HEK293 (cell line): ENCODE results near the gene CERS4.

ENCODE experiments used
- GLI2 ChIP-seq: fragments of 450-650 bp; formaldehyde crosslinking; IDR thresholded peaks from 2 replicates; pipeline ENCODE4; 2017; ENCODE audit warnings: missing biosample characterization, missing genetic modification characterization, low read depth, borderline replicate concordance
- GLI4 ChIP-seq: fragments of 450-650 bp; formaldehyde crosslinking; IDR thresholded peaks from 2 replicates; pipeline ENCODE4 v1.5.1; 2016; ENCODE audit warnings: missing biosample characterization, missing genetic modification characterization
- HOXC10 ChIP-seq: sonication (generic); formaldehyde crosslinking; IDR thresholded peaks from 2 replicates; pipeline ENCODE4 v1.8.1; 2023; ENCODE audit warnings: mild to moderate bottlenecking, missing genetic modification reagents
- HOXD13 ChIP-seq: sonication (generic); formaldehyde crosslinking; IDR thresholded peaks from 2 replicates; pipeline ENCODE4 v1.8.0; 2022; ENCODE audit warnings: missing genetic modification reagents, borderline replicate concordance
- MYNN ChIP-seq: fragments of 450-650 bp; formaldehyde crosslinking; IDR thresholded peaks from 2 replicates; pipeline ENCODE4 v1.5.1; 2016; ENCODE audit warnings: missing biosample characterization, missing genetic modification characterization, borderline replicate concordance
- SP2 ChIP-seq: fragments of 450-650 bp; formaldehyde crosslinking; IDR thresholded peaks from 2 replicates; pipeline ENCODE4 v1.5.1; 2016; ENCODE audit warnings: missing biosample characterization, missing genetic modification characterization
- YY2 ChIP-seq: fragments of 450-650 bp; formaldehyde crosslinking; IDR thresholded peaks from 2 replicates; pipeline ENCODE4 v1.5.1; 2016; ENCODE audit warnings: missing biosample characterization, missing genetic modification characterization
- ZFP41 ChIP-seq: fragments of 450-650 bp; formaldehyde crosslinking; IDR thresholded peaks from 2 replicates; pipeline ENCODE4 v1.5.1; 2016; ENCODE audit warnings: missing biosample characterization, missing genetic modification characterization, borderline replicate concordance
- ZNF155 ChIP-seq: fragments of 450-650 bp; formaldehyde crosslinking; IDR thresholded peaks from 2 replicates; pipeline ENCODE4 v1.5.1; 2016; ENCODE audit warnings: missing biosample characterization, missing genetic modification characterization
- ZNF169 ChIP-seq: fragments of 450-650 bp; formaldehyde crosslinking; IDR thresholded peaks from 2 replicates; pipeline ENCODE4 v1.5.1; 2016; ENCODE audit warnings: missing biosample characterization, missing genetic modification characterization
- ZNF23 ChIP-seq: fragments of 450-650 bp; formaldehyde crosslinking; IDR thresholded peaks from 2 replicates; pipeline ENCODE4 v1.5.1; 2016; ENCODE audit warnings: missing biosample characterization, missing genetic modification characterization, borderline replicate concordance
- ZNF302 ChIP-seq: fragments of 450-650 bp; formaldehyde crosslinking; IDR thresholded peaks from 2 replicates; pipeline ENCODE4 v1.5.1; 2016; ENCODE audit warnings: missing biosample characterization, missing genetic modification characterization, low read depth
- ZNF311 ChIP-seq: fragments of 450-650 bp; formaldehyde crosslinking; IDR thresholded peaks from 2 replicates; pipeline ENCODE4 v1.5.1; 2017; ENCODE audit warnings: missing biosample characterization, missing genetic modification characterization, borderline replicate concordance
- ZNF335 ChIP-seq: fragments of 450-650 bp; formaldehyde crosslinking; conservative IDR thresholded peaks from 2 replicates; pipeline ENCODE4 v1.5.1; 2016; ENCODE audit warnings: missing biosample characterization, missing genetic modification characterization
- ZNF394 ChIP-seq: fragments of 450-650 bp; formaldehyde crosslinking; IDR thresholded peaks from 2 replicates; pipeline ENCODE4 v1.5.1; 2016; ENCODE audit warnings: missing biosample characterization, missing genetic modification characterization, mild to moderate bottlenecking, moderate library complexity, borderline replicate concordance
- ZNF473 ChIP-seq: fragments of 450-650 bp; formaldehyde crosslinking; IDR thresholded peaks from 2 replicates; pipeline ENCODE4 v1.5.1; 2017; ENCODE audit warnings: missing biosample characterization, missing genetic modification characterization
- ZNF48 ChIP-seq: fragments of 450-650 bp; formaldehyde crosslinking; IDR thresholded peaks from 2 replicates; pipeline ENCODE4 v1.5.1; 2016; ENCODE audit warnings: missing biosample characterization, missing genetic modification characterization
- ZNF501 ChIP-seq: fragments of 450-650 bp; formaldehyde crosslinking; IDR thresholded peaks from 2 replicates; pipeline ENCODE4 v1.5.1; 2016; ENCODE audit warnings: missing biosample characterization, missing genetic modification characterization
- ZNF571 ChIP-seq: fragments of 450-650 bp; formaldehyde crosslinking; IDR thresholded peaks from 2 replicates; pipeline ENCODE4 v1.5.0; 2017; ENCODE audit warnings: missing biosample characterization, missing genetic modification characterization
- ZNF585B ChIP-seq: fragments of 450-650 bp; formaldehyde crosslinking; IDR thresholded peaks from 2 replicates; pipeline ENCODE4 v1.5.1; 2016; ENCODE audit warnings: missing biosample characterization, missing genetic modification characterization
- ZNF621 ChIP-seq: fragments of 450-650 bp; formaldehyde crosslinking; IDR thresholded peaks from 2 replicates; pipeline ENCODE4 v1.5.1; 2017; ENCODE audit warnings: missing biosample characterization, missing genetic modification characterization
- ZNF658 ChIP-seq: fragments of 450-650 bp; formaldehyde crosslinking; IDR thresholded peaks from 2 replicates; pipeline ENCODE4; 2016; ENCODE audit warnings: missing biosample characterization, missing genetic modification characterization
- ZNF660 ChIP-seq: fragments of 450-650 bp; IDR thresholded peaks from 2 replicates; pipeline ENCODE4 v1.5.1; 2018; ENCODE audit warnings: missing biosample characterization, mild to moderate bottlenecking, missing genetic modification characterization
- ZNF701 ChIP-seq: fragments of 450-650 bp; formaldehyde crosslinking; IDR thresholded peaks from 2 replicates; pipeline ENCODE4 v1.5.1; 2016; ENCODE audit warnings: missing biosample characterization, missing genetic modification characterization
- ZNF747 ChIP-seq: fragments of 450-650 bp; formaldehyde crosslinking; IDR thresholded peaks from 2 replicates; pipeline ENCODE4 v1.5.1; 2016; ENCODE audit warnings: missing biosample characterization, missing genetic modification characterization
- ZNF776 ChIP-seq: fragments of 450-650 bp; formaldehyde crosslinking; IDR thresholded peaks from 2 replicates; pipeline ENCODE4 v1.5.0; 2017; ENCODE audit warnings: missing biosample characterization, missing genetic modification characterization, borderline replicate concordance
- TF ChIP-seq, protein P1 (sequence below): fragments of 450-650 bp; formaldehyde crosslinking; IDR thresholded peaks from 2 replicates; pipeline ENCODE4 v1.5.1; 2016; ENCODE audit warnings: missing biosample characterization, missing genetic modification characterization
- TF ChIP-seq, protein P2 (sequence below): fragments of 450-650 bp; formaldehyde crosslinking; IDR thresholded peaks from 2 replicates; pipeline ENCODE4 v1.5.1; 2016; ENCODE audit warnings: missing biosample characterization, missing genetic modification characterization
- TF ChIP-seq, protein P3 (sequence below): fragments of 450-650 bp; formaldehyde crosslinking; IDR thresholded peaks from 2 replicates; pipeline ENCODE4 v1.5.0; 2017; ENCODE audit warnings: missing biosample characterization, missing genetic modification characterization, borderline replicate concordance
- TF ChIP-seq, protein P4 (sequence below): fragments of 450-650 bp; formaldehyde crosslinking; optimal IDR thresholded peaks from 2 replicates; pipeline ENCODE3; 2016; ENCODE audit warnings: missing biosample characterization, mild to moderate bottlenecking, missing genetic modification characterization
- TF ChIP-seq, protein P5 (sequence below): fragments of 450-650 bp; IDR thresholded peaks from 2 replicates; pipeline ENCODE4 v1.5.1; 2018; ENCODE audit warnings: missing biosample characterization, missing genetic modification characterization

Gene CERS4

DNA sequence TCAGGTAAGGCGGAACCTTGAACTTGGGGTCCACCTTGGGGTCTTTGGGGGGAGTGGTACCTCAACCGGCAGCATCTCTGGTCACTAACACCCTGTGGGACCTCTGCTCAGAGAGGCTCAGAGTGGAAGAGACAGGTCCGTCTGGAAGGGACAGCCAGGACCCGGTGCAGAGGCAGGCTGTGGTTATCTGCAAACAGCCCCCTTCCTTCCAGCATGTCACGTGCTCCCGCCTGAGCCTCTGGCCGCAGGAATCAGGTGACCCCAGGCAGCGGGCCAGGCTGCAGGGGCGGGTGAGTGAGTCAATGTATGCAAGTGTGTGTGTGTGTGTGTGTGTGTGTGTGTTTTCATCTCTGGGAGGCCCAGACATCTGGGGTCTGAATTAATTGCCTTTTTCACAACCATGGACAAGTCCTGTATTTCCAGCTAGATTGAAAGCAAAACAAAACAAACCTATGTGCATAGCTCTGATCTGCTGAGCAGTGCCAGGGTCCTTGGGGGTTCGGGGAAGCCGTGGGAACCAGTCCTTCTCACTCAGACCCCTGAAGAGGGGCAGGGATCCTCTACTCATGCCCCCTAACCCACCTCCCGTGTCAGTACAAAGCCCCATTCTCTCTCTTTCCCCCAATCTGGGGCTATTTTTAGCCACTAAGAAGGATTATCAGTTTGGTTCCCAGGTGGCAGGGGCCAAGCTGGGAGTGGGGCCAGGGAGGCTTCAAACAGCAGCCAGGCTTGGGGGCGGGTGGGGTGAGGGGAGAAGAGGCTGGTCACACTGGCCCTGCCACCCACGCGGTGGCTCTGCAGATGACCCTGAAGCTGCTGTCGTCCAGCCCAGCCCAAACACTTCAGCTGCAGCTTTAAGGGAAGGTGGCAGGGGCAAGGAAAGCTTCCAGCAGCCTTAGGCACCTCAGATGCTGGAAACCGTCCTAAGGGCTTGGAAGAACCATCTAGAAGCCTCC lies 31.4 kb downstream of the CERS4 start (continued):
- TF ChIP-seq, protein P1, sequence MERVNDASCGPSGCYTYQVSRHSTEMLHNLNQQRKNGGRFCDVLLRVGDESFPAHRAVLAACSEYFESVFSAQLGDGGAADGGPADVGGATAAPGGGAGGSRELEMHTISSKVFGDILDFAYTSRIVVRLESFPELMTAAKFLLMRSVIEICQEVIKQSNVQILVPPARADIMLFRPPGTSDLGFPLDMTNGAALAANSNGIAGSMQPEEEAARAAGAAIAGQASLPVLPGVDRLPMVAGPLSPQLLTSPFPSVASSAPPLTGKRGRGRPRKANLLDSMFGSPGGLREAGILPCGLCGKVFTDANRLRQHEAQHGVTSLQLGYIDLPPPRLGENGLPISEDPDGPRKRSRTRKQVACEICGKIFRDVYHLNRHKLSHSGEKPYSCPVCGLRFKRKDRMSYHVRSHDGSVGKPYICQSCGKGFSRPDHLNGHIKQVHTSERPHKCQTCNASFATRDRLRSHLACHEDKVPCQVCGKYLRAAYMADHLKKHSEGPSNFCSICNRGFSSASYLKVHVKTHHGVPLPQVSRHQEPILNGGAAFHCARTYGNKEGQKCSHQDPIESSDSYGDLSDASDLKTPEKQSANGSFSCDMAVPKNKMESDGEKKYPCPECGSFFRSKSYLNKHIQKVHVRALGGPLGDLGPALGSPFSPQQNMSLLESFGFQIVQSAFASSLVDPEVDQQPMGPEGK (tag by site-specific recombination), result peak; percentile 95
- TF ChIP-seq, protein P2, sequence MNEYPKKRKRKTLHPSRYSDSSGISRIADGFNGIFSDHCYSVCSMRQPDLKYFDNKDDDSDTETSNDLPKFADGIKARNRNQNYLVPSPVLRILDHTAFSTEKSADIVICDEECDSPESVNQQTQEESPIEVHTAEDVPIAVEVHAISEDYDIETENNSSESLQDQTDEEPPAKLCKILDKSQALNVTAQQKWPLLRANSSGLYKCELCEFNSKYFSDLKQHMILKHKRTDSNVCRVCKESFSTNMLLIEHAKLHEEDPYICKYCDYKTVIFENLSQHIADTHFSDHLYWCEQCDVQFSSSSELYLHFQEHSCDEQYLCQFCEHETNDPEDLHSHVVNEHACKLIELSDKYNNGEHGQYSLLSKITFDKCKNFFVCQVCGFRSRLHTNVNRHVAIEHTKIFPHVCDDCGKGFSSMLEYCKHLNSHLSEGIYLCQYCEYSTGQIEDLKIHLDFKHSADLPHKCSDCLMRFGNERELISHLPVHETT (tag by site-specific recombination), result peak; percentile 95
- TF ChIP-seq ZNF394, result peak; percentile 60; the same call in 1 of the 2 replicates
- peak; percentile 58; the same call in 1 of the 2 replicates for TF ChIP-seq ZNF621 (tag by site-specific recombination)
- peak; percentile 73 for TF ChIP-seq GLI4 (tag by site-specific recombination)
- 0 out of 2 replicates have a peak, but pooled peaks have one; percentile 43 for TF ChIP-seq ZNF660 (tag by site-specific recombination)
- TF ChIP-seq HOXC10, result no peak
- TF ChIP-seq ZNF776 (tag by site-specific recombination), result no peak
- TF ChIP-seq GLI2 (tag by site-specific recombination), result no peak
- 0 out of 2 replicates have a peak, but pooled peaks have one; percentile 22 for TF ChIP-seq ZNF658 (tag by site-specific recombination)
- TF ChIP-seq ZNF169 (tag by site-specific recombination), result peak; percentile 58; the same call in 1 of the 2 replicates
- no peak for TF ChIP-seq HOXD13 (CRISPR knock-in tag)
- TF ChIP-seq ZNF585B, result no peak
- TF ChIP-seq ZNF311, result no peak
- no peak for TF ChIP-seq ZNF571 (tag by site-specific recombination)
- TF ChIP-seq MYNN (tag by site-specific recombination), result no peak
- TF ChIP-seq, protein P3, sequence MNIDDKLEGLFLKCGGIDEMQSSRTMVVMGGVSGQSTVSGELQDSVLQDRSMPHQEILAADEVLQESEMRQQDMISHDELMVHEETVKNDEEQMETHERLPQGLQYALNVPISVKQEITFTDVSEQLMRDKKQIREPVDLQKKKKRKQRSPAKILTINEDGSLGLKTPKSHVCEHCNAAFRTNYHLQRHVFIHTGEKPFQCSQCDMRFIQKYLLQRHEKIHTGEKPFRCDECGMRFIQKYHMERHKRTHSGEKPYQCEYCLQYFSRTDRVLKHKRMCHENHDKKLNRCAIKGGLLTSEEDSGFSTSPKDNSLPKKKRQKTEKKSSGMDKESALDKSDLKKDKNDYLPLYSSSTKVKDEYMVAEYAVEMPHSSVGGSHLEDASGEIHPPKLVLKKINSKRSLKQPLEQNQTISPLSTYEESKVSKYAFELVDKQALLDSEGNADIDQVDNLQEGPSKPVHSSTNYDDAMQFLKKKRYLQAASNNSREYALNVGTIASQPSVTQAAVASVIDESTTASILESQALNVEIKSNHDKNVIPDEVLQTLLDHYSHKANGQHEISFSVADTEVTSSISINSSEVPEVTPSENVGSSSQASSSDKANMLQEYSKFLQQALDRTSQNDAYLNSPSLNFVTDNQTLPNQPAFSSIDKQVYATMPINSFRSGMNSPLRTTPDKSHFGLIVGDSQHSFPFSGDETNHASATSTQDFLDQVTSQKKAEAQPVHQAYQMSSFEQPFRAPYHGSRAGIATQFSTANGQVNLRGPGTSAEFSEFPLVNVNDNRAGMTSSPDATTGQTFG (tag by site-specific recombination), result peak; percentile 78; the same call in 1 of the 2 replicates
- no peak for TF ChIP-seq ZNF701 (tag by site-specific recombination)
- 0 out of 2 replicates have a peak, but pooled peaks have one; percentile 32 for TF ChIP-seq ZNF501 (tag by site-specific recombination)
- TF ChIP-seq ZNF23 (tag by site-specific recombination), result no peak
- TF ChIP-seq, protein P4, sequence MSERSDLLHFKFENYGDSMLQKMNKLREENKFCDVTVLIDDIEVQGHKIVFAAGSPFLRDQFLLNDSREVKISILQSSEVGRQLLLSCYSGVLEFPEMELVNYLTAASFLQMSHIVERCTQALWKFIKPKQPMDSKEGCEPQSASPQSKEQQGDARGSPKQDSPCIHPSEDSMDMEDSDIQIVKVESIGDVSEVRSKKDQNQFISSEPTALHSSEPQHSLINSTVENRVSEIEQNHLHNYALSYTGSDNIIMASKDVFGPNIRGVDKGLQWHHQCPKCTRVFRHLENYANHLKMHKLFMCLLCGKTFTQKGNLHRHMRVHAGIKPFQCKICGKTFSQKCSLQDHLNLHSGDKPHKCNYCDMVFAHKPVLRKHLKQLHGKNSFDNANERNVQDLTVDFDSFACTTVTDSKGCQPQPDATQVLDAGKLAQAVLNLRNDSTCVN (tag by site-specific recombination), result peak; percentile 43
- TF ChIP-seq ZNF473 (tag by site-specific recombination), result peak; percentile 73; the same call in 1 of the 2 replicates
- no peak for TF ChIP-seq ZNF747 (tag by site-specific recombination)
- no peak for TF ChIP-seq ZNF302 (tag by site-specific recombination)
- peak; percentile 93 for TF ChIP-seq ZNF155
- no peak for TF ChIP-seq ZNF48 (tag by site-specific recombination)
- peak; percentile 71 for TF ChIP-seq ZNF335
- no peak for TF ChIP-seq YY2
- TF ChIP-seq, protein P5, sequence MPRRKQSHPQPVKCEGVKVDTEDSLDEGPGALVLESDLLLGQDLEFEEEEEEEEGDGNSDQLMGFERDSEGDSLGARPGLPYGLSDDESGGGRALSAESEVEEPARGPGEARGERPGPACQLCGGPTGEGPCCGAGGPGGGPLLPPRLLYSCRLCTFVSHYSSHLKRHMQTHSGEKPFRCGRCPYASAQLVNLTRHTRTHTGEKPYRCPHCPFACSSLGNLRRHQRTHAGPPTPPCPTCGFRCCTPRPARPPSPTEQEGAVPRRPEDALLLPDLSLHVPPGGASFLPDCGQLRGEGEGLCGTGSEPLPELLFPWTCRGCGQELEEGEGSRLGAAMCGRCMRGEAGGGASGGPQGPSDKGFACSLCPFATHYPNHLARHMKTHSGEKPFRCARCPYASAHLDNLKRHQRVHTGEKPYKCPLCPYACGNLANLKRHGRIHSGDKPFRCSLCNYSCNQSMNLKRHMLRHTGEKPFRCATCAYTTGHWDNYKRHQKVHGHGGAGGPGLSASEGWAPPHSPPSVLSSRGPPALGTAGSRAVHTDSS (tag by site-specific recombination), result no peak
- no peak for TF ChIP-seq ZFP41 (tag by site-specific recombination)
- no peak for TF ChIP-seq SP2 (tag by site-specific recombination)
